ENCODE data around the gene HPSE2. TPM values are rescaled to one million over a fixed set of nuclear protein-coding genes. Genes with fewer than 3 reads are reported as not detected.

HPSE2 gene
- total RNA-seq, 1 experiment from 2014 or later, result not detected

DNA sequence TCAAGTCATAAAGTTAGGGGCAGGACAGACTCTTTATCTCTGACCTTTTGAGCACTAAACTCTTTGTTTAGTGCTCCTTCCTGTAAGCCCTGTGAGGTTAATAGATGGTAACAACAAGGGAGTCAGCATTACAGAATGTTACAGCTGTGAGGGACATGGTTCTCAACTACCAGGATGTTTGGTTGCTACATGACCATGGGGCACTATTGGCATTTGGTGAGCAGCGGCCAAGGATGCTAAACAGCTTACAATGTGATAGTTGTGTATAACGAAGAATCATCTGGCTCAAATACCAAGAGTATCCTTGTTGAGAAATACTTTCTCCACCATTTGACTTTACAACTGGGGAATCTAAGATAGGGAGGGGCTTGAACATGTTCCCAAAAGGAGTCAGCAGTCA lies 753.6 kb downstream of the HPSE2 start:
- Mint-ChIP-seq H3K27ac (ENCODE audit: unreplicated experiment) (no peak overlapping the region), H3K9me3 (ENCODE audit: unreplicated experiment) (peaks cover 9% of the 10 kb centered on the region), H3K27me3 (ENCODE audit: insufficient read depth, unreplicated experiment) (peaks cover 7% of the 10 kb centered on the region), H3K4me3 (ENCODE audit: unreplicated experiment) (no peak overlapping the region), H3K36me3 (ENCODE audit: insufficient read depth, unreplicated experiment) (no peaks in the 10 kb centered on the region), H3K4me1 (ENCODE audit: low read depth, unreplicated experiment) (no peaks in the 10 kb centered on the region)
- Histone ChIP-seq H3K36me3 (ENCODE audit: control insufficient read depth, insufficient read depth, low read length) (no peaks in the 10 kb centered on the region), H3K4me1 (no peaks in the 10 kb centered on the region), H3K4me3 (ENCODE audit: low read depth, low read length) (no peak overlapping the region), H3K27me3 (replicated peaks; ENCODE audit: control insufficient read depth, insufficient read depth, low read length) (no peaks in the 10 kb centered on the region), H3K9me3 (no peaks in the 10 kb centered on the region)
- ChIA-PET POLR2A (no interaction called here), CTCF (interaction anchor here (0.9 kb wide), 1 partner anchor 56 kb away, joined by 3 read pairs; no protein-coding TSS in a partner anchor)
- intact Hi-C loops (cut with micrococcal nuclease; ENCODE audit: unreplicated experiment), result no loop called here
- DNase-seq, result no peak
- BruUV-seq (replicated peaks), result no TSS peak
- TF ChIP-seq, protein P1, sequence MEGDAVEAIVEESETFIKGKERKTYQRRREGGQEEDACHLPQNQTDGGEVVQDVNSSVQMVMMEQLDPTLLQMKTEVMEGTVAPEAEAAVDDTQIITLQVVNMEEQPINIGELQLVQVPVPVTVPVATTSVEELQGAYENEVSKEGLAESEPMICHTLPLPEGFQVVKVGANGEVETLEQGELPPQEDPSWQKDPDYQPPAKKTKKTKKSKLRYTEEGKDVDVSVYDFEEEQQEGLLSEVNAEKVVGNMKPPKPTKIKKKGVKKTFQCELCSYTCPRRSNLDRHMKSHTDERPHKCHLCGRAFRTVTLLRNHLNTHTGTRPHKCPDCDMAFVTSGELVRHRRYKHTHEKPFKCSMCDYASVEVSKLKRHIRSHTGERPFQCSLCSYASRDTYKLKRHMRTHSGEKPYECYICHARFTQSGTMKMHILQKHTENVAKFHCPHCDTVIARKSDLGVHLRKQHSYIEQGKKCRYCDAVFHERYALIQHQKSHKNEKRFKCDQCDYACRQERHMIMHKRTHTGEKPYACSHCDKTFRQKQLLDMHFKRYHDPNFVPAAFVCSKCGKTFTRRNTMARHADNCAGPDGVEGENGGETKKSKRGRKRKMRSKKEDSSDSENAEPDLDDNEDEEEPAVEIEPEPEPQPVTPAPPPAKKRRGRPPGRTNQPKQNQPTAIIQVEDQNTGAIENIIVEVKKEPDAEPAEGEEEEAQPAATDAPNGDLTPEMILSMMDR (IDR thresholded peaks at IDR 0.05; ENCODE audit: insufficient read depth in 1 of 2, low read depth in 1 of 2, low read length in 1 of 2, severe bottlenecking in 1 of 2, unreplicated experiment in 1 of 2), result no peak

DNA sequence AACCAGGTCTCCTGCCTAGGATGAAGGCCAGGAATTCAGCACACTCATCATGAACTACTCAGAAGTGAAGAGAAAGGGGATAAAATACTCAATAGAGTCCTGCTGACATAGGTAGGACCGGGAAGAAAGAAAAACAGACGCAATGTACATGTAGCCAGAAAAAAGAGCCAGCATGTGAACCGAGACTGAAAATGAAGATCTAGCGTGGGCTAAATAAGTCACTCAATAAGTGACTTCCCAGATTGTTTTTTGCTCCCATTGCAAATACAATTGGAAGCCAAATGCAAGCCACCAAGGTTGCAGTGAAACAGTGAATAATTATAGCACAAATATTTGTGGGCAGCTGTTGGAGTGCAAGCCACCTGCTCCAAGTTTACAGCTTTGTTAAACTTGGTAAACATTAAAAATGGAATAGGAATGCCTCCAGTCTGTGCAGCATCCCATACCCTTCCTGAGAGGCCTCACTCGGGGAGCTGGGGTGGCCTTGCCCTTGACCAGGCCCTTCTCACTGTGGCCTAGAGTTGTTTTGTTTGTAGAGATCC lies 754.2 kb downstream of the HPSE2 start:
- Histone ChIP-seq H3K9me3 (no peaks in the 10 kb centered on the region), H3K36me3 (ENCODE audit: control insufficient read depth, insufficient read depth, low read length) (no peaks in the 10 kb centered on the region), H3K27me3 (replicated peaks; ENCODE audit: control insufficient read depth, insufficient read depth, low read length) (no peaks in the 10 kb centered on the region), H3K4me1 (no peaks in the 10 kb centered on the region), H3K4me3 (ENCODE audit: low read depth, low read length) (no peak overlapping the region)
- Mint-ChIP-seq H3K4me3 (ENCODE audit: unreplicated experiment) (no peak overlapping the region), H3K9me3 (ENCODE audit: unreplicated experiment) (peaks cover 7% of the 10 kb centered on the region), H3K4me1 (ENCODE audit: low read depth, unreplicated experiment) (no peaks in the 10 kb centered on the region), H3K27me3 (ENCODE audit: insufficient read depth, unreplicated experiment) (peaks cover 7% of the 10 kb centered on the region), H3K36me3 (ENCODE audit: insufficient read depth, unreplicated experiment) (no peaks in the 10 kb centered on the region), H3K27ac (ENCODE audit: unreplicated experiment) (no peak overlapping the region)
- TF ChIP-seq, protein P1 (IDR thresholded peaks at IDR 0.05; ENCODE audit: insufficient read depth in 1 of 2, low read depth in 1 of 2, low read length in 1 of 2, severe bottlenecking in 1 of 2, unreplicated experiment in 1 of 2), result no peak
- no TSS peak for BruUV-seq (replicated peaks)
- CTCF ChIA-PET, result no interaction called here
- intact Hi-C loops (cut with micrococcal nuclease; ENCODE audit: unreplicated experiment), result no loop called here
- DNase-seq, result no peak
- POLR2A ChIA-PET, result no interaction called here

DNA sequence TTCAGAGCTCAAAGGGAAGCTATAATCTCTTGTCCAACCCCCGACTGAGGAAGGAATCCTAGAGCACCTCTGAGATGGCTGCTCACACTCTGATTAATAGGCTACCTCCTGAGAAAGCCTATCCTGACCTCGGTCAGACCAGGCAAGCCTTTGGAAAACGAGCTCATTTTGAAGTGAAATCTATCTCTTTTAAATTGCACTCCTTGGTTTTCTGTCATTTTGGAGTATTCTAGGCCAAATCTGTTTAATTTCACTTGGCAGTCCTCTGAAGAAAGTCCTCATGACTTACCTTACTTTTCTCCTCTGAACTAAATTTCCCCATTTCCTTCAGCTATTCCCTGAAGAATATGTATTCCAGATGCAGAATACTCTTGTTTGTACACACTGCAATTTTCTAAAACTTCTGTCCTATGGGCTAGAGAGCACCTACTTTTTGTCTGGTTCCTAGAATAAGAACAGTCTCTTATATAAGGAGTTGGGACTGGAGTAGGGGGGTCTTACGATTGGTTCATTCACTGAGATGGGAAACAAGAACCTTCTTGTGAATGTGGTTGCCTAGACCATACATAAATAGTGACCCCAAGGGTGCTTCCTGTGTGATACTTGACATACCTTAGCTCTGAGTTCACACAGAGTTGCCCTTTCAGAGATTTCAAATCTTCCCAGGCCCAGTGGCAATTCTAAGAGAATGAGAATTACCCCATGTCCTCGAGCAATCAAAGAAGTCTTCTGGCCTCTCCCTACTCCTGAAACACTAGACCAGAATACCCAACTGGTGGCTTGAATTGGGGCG lies 757.0 kb downstream of the HPSE2 start:
- DNase-seq, result no peak
- Mint-ChIP-seq H3K4me3 (ENCODE audit: unreplicated experiment) (no peak overlapping the region), H3K4me1 (ENCODE audit: low read depth, unreplicated experiment) (no peaks in the 10 kb centered on the region), H3K27me3 (ENCODE audit: insufficient read depth, unreplicated experiment) (no peaks in the 10 kb centered on the region), H3K9me3 (ENCODE audit: unreplicated experiment) (no peaks in the 10 kb centered on the region), H3K27ac (ENCODE audit: unreplicated experiment) (no peak overlapping the region), H3K36me3 (ENCODE audit: insufficient read depth, unreplicated experiment) (no peaks in the 10 kb centered on the region)
- ChIA-PET CTCF (no interaction called here), POLR2A (no interaction called here)
- no peaks in the 10 kb centered on the region for H3K36me3 ChIP-seq (ENCODE audit: control insufficient read depth, insufficient read depth, low read length)
- no peaks in the 10 kb centered on the region for H3K27me3 ChIP-seq (replicated peaks; ENCODE audit: control insufficient read depth, insufficient read depth, low read length)
- BruUV-seq (replicated peaks), result no TSS peak
- H3K4me3 ChIP-seq (ENCODE audit: low read depth, low read length), result no peak overlapping the region
- TF ChIP-seq, protein P1 (IDR thresholded peaks at IDR 0.05; ENCODE audit: insufficient read depth in 1 of 2, low read depth in 1 of 2, low read length in 1 of 2, severe bottlenecking in 1 of 2, unreplicated experiment in 1 of 2), result no peak
- intact Hi-C loops (cut with micrococcal nuclease; ENCODE audit: unreplicated experiment), result no loop called here
- H3K4me1 ChIP-seq, result no peaks in the 10 kb centered on the region
- no peaks in the 10 kb centered on the region for H3K9me3 ChIP-seq

All from Caco-2 (cell line).